ENCODE measurements around the gene SERGEF. TPM values are rescaled to one million over a fixed set of nuclear protein-coding genes. Genes with fewer than 3 reads are reported as not detected.
A peak's percentile ranks its signal among the peaks of the same experiment; 100 is the strongest.

The SERGEF gene
- total RNA-seq, 2 donors from 2014 or later = 23.2 to 36.2 TPM

- Histone ChIP-seq H3K4me3 (no peak overlapping the region), H3K9ac (ENCODE audit: low read depth in 2 of 2, low read length in 2 of 2) (no peak overlapping the region), H3K9me3 (no peaks in the 10 kb centered on the region), H3K27ac (no peak overlapping the region), H3K36me3 (no peaks in the 10 kb centered on the region), H3K27me3 (no peaks in the 10 kb centered on the region), H3K4me1 (no peaks in the 10 kb centered on the region)
- DNase-seq = no peak
- intact Hi-C loops (cut with DNase I) = no loop called here
- no peak for TF ChIP-seq CTCF (IDR thresholded peaks at IDR 0.05)
Observed at GRCh38 chr11:17986711-17987220, 26.1 kb downstream of the SERGEF start.

- Histone ChIP-seq H3K36me3 (no peaks in the 10 kb centered on the region), H3K9ac (ENCODE audit: low read depth in 2 of 2, low read length in 2 of 2) (no peak overlapping the region), H3K27ac (no peak overlapping the region), H3K4me1 (no peaks in the 10 kb centered on the region), H3K4me3 (no peak overlapping the region), H3K27me3 (no peaks in the 10 kb centered on the region), H3K9me3 (no peaks in the 10 kb centered on the region)
- DNase-seq = no peak
- intact Hi-C loops (cut with DNase I) = no loop called here
- TF ChIP-seq CTCF (IDR thresholded peaks at IDR 0.05) = no peak
Observed at GRCh38 chr11:17986007-17986710, 26.7 kb downstream of the SERGEF start.

GRCh38 chr11:17985517-17985916 is 27.3 kb downstream of the SERGEF start:
- Histone ChIP-seq H3K27me3 (no peaks in the 10 kb centered on the region), H3K9me3 (no peaks in the 10 kb centered on the region), H3K36me3 (no peaks in the 10 kb centered on the region), H3K9ac (ENCODE audit: low read depth in 2 of 2, low read length in 2 of 2) (no peak overlapping the region), H3K4me3 (no peak overlapping the region), H3K27ac (no peak overlapping the region), H3K4me1 (no peaks in the 10 kb centered on the region)
- no peak for TF ChIP-seq CTCF (IDR thresholded peaks at IDR 0.05)
- no peak for DNase-seq
- intact Hi-C loops (cut with DNase I) = no loop called here

- H3K9ac ChIP-seq (ENCODE audit: low read depth in 2 of 2, low read length in 2 of 2) = no peak overlapping the region
- H3K4me3 ChIP-seq = no peak overlapping the region
- no peak for DNase-seq
- H3K4me1 ChIP-seq = no peaks in the 10 kb centered on the region
- no peaks in the 10 kb centered on the region for H3K36me3 ChIP-seq
- intact Hi-C loops (cut with DNase I) = no loop called here
- H3K27ac ChIP-seq = no peak overlapping the region
- TF ChIP-seq CTCF (IDR thresholded peaks at IDR 0.05) = no peak
- no peaks in the 10 kb centered on the region for H3K9me3 ChIP-seq
- H3K27me3 ChIP-seq = no peaks in the 10 kb centered on the region
Observed at GRCh38 chr11:17983569-17983968, 29.3 kb downstream of the SERGEF start.

GRCh38 chr11:17979770-17980371 is 33.0 kb downstream of the SERGEF start:
- intact Hi-C loops (cut with DNase I) = loop anchor here (2.0 kb wide), 3 partner anchors 219 to 381 kb away; no protein-coding TSS in a partner anchor
- DNase-seq = peak; percentile 23
- H3K27ac ChIP-seq = no peak overlapping the region
- H3K36me3 ChIP-seq = no peaks in the 10 kb centered on the region
- H3K9ac ChIP-seq (ENCODE audit: low read depth in 2 of 2, low read length in 2 of 2) = no peak overlapping the region
- H3K4me1 ChIP-seq = no peaks in the 10 kb centered on the region
- peak; percentile 88 for TF ChIP-seq CTCF (IDR thresholded peaks at IDR 0.05)
- no peak overlapping the region for H3K4me3 ChIP-seq
- no peaks in the 10 kb centered on the region for H3K9me3 ChIP-seq
- no peaks in the 10 kb centered on the region for H3K27me3 ChIP-seq
